H1 (cell line): ENCODE measurements around the gene PEPD. TPM values are rescaled to one million over a fixed set of nuclear protein-coding genes. Genes with fewer than 3 reads are reported as not detected.
A peak's percentile ranks its signal among the peaks of the same experiment; 100 is the strongest.

Experiments used
- CTCF ChIA-PET: fragments of 300-600 bp; sonication (Branson Sonifier 250); formaldehyde crosslinking; loops from one replicate; lab custom pipeline; 2021; ENCODE audit not compliant: partially characterized antibody; lab: Charles Lee
- POLR2A ChIA-PET: fragments of 300-600 bp; sonication (Branson Sonifier 250); formaldehyde crosslinking; loops from one replicate; lab custom pipeline; 2021; ENCODE audit warnings: inconsistent platforms; ENCODE audit not compliant: partially characterized antibody; lab: Charles Lee
- DNase-seq, 2 experiments: peaks; one replicate each; pipeline versions ENCODE4 v3.0.0 to v3.0.0-alpha.2; 2010 to 2022; ENCODE audit warnings: low spot score in 2 of 2, low read depth in 1 of 2, mixed read lengths in 1 of 2
- FAIRE-seq: peaks from 2 replicates; lab custom pipeline; 2011; peaks lifted over from hg19 to GRCh38; lab: Jason Lieb, UNC
- H2AFZ ChIP-seq: 2 replicates; pipeline ENCODE4 v1.8.1; 2012; ENCODE audit warnings: low read length, inconsistent platforms
- H2AK5ac ChIP-seq: 2 replicates; pipeline ENCODE4 v1.6.1; 2013; ENCODE audit warnings: low read depth, low read length
- H2BK120ac ChIP-seq: replicated peaks from 2 replicates; pipeline ENCODE3; 2013; ENCODE audit warnings: low read depth, low read length, inconsistent platforms
- H2BK12ac ChIP-seq: 2 replicates; pipeline ENCODE4 v1.6.1; 2013; ENCODE audit warnings: low read depth, low read length
- H2BK15ac ChIP-seq: 2 replicates; pipeline ENCODE4 v1.6.1; 2013; ENCODE audit warnings: low read length
- H2BK20ac ChIP-seq: 2 replicates; pipeline ENCODE4 v1.6.1; 2013; ENCODE audit warnings: low read length
- H2BK5ac ChIP-seq: 2 replicates; pipeline ENCODE4 v1.6.1; 2013; ENCODE audit warnings: low read depth, low read length
- H3K14ac ChIP-seq: 2 replicates; pipeline ENCODE4 v1.6.1; 2013; ENCODE audit warnings: inconsistent platforms; ENCODE audit not compliant: insufficient read length
- H3K18ac ChIP-seq: 2 replicates; pipeline ENCODE4 v1.6.1; 2013; ENCODE audit warnings: low read length; ENCODE audit errors: extremely low read depth
- H3K23ac ChIP-seq: 2 replicates; pipeline ENCODE4 v1.6.1; 2013; ENCODE audit warnings: inconsistent platforms; ENCODE audit not compliant: insufficient read length
- H3K23me2 ChIP-seq: 2 replicates; pipeline ENCODE4 v1.6.1; 2013; ENCODE audit warnings: low read depth, low read length
- H3K27ac ChIP-seq: 2 replicates; pipeline ENCODE4 v1.6.1; 2011; ENCODE audit warnings: low read depth, low read length, inconsistent platforms
- H3K27me3 ChIP-seq, 4 experiments: replicated peaks in 1 of 4; 1 replicate in 1 of 4; 2 replicates in 3 of 4; pipeline versions ENCODE4 v1.6.1 to v1.8.1; 2011 to 2013; ENCODE audit warnings: low read length in 3 of 4, mild to moderate bottlenecking in 3 of 4, inconsistent platforms in 2 of 4, mixed read lengths in 2 of 4, moderate library complexity in 1 of 4; ENCODE audit not compliant: control insufficient read depth in 3 of 4, insufficient read depth in 3 of 4; ENCODE audit errors: extremely low read depth in 1 of 4
- H3K36me3 ChIP-seq, 4 experiments: 2 replicates each; pipeline versions ENCODE4 v1.6.1 to v1.8.1; 2011 to 2013; ENCODE audit warnings: mild to moderate bottlenecking in 4 of 4, low read length in 3 of 4, moderate library complexity in 2 of 4, control low read depth in 1 of 4, inconsistent platforms in 1 of 4; ENCODE audit not compliant: insufficient read depth in 4 of 4, control insufficient read depth in 2 of 4
- H3K4ac ChIP-seq: replicated peaks from 2 replicates; pipeline ENCODE3; 2013; ENCODE audit warnings: low read length, low read depth, mixed read lengths, inconsistent platforms; ENCODE audit not compliant: insufficient read length
- H3K4me1 ChIP-seq, 4 experiments: replicated peaks in 1 of 4; 1 replicate in 1 of 4; 2 replicates in 3 of 4; pipeline versions ENCODE4 v1.6.1 to v1.8.1; 2011 to 2013; ENCODE audit warnings: low read length in 3 of 4, inconsistent platforms in 2 of 4, mixed read lengths in 1 of 4; ENCODE audit not compliant: insufficient read depth in 4 of 4, control insufficient read depth in 3 of 4
- H3K4me2 ChIP-seq, 2 experiments: 2 replicates each; pipeline versions ENCODE4 v1.6.1 to v1.8.1; 2011 to 2013; ENCODE audit warnings: low read depth in 2 of 2, low read length in 2 of 2, control low read depth in 1 of 2, inconsistent platforms in 1 of 2, mild to moderate bottlenecking in 1 of 2; ENCODE audit not compliant: insufficient read depth in 1 of 2
- H3K4me3 ChIP-seq, 4 experiments: fragments of 200-600, 300-600 bp in 1 of 4; sonication (generic), shearing (Covaris generic), sonication (Bioruptor Twin) in 1 of 4; 2 replicates each; pipeline versions ENCODE4 v1.5.1 to v1.8.1; 2011 to 2016; ENCODE audit warnings: low read length in 4 of 4, low read depth in 3 of 4, control low read depth in 2 of 4, inconsistent platforms in 2 of 4, mild to moderate bottlenecking in 2 of 4, mixed read lengths in 1 of 4, moderate library complexity in 1 of 4; ENCODE audit not compliant: insufficient read depth in 2 of 4; ENCODE audit errors: extremely low read depth in 1 of 4
- H3K56ac ChIP-seq: replicated peaks from 2 replicates; pipeline ENCODE3; 2013; ENCODE audit warnings: low read depth, mild to moderate bottlenecking, mixed read lengths, low read length, inconsistent platforms; ENCODE audit not compliant: insufficient read length
- H3K79me1 ChIP-seq: 2 replicates; pipeline ENCODE4 v1.6.1; 2013; ENCODE audit warnings: low read depth, low read length, control low read depth
- H3K79me2 ChIP-seq, 2 experiments: 2 replicates each; pipeline versions ENCODE4 v1.6.1 to v1.8.1; 2012 to 2013; ENCODE audit warnings: low read length in 2 of 2, mild to moderate bottlenecking in 2 of 2, inconsistent platforms in 1 of 2; ENCODE audit not compliant: insufficient read depth in 2 of 2, control insufficient read depth in 1 of 2
- H3K9ac ChIP-seq, 4 experiments: replicated peaks in 1 of 4; 1 replicate in 1 of 4; 2 replicates in 3 of 4; pipeline versions ENCODE4 v1.6.1 to v1.8.1; 2011 to 2013; ENCODE audit warnings: low read depth in 3 of 4, low read length in 3 of 4, control low read depth in 2 of 4, mild to moderate bottlenecking in 2 of 4, moderate library complexity in 2 of 4, inconsistent platforms in 1 of 4; ENCODE audit errors: extremely low read depth in 1 of 4
- H3K9me3 ChIP-seq, 2 experiments: 2 replicates each; pipeline versions ENCODE4 v1.6.1 to v1.8.1; 2012 to 2013; ENCODE audit warnings: mild to moderate bottlenecking in 2 of 2, moderate library complexity in 2 of 2, control low read depth in 1 of 2, inconsistent platforms in 1 of 2, low read depth in 1 of 2, low read length in 1 of 2, mixed read lengths in 1 of 2; ENCODE audit not compliant: insufficient read depth in 2 of 2
- H4K20me1 ChIP-seq, 2 experiments: replicated peaks in 1 of 2; 2 replicates each; pipeline versions ENCODE3 to v1.8.1; 2011 to 2013; ENCODE audit warnings: inconsistent platforms in 2 of 2, low read length in 2 of 2, mild to moderate bottlenecking in 1 of 2; ENCODE audit not compliant: insufficient read depth in 2 of 2, control insufficient read depth in 1 of 2
- H4K5ac ChIP-seq: 2 replicates; pipeline ENCODE4 v1.6.1; 2013; ENCODE audit warnings: low read length, low read depth, mixed read lengths, inconsistent platforms; ENCODE audit not compliant: insufficient read length
- H4K8ac ChIP-seq: 2 replicates; pipeline ENCODE4 v1.8.0; 2013; ENCODE audit warnings: mild to moderate bottlenecking, moderate library complexity, low read length, inconsistent platforms; ENCODE audit not compliant: insufficient read depth; ENCODE audit errors: extremely low read depth
- H4K91ac ChIP-seq: replicated peaks from 2 replicates; pipeline ENCODE3; 2013; ENCODE audit warnings: low read length, mixed read lengths, inconsistent platforms; ENCODE audit not compliant: insufficient read length
- CBX8 ChIP-seq: fragments of 300-800, 300-1000 bp; sonication (generic); IDR thresholded peaks from 2 replicates; pipeline ENCODE4 v1.7.1; 2016; ENCODE audit warnings: low read depth, low read length, borderline replicate concordance
- EZH2 ChIP-seq: fragments of 200-600 bp; sonication (generic); IDR thresholded peaks from 2 replicates; pipeline ENCODE4 v1.7.1; 2012; ENCODE audit warnings: low read depth, mild to moderate bottlenecking, moderate library complexity, low read length, inconsistent platforms; ENCODE audit not compliant: severe bottlenecking
- POLR2AphosphoS5 ChIP-seq: IDR thresholded peaks from 2 replicates; pipeline ENCODE4 v1.6.1; 2011; ENCODE audit warnings: low read depth, low read length
- SIN3A ChIP-seq, 2 experiments: IDR thresholded peaks in 1 of 2; conservative IDR thresholded peaks in 1 of 2; 2 replicates each; pipeline ENCODE4 v1.6.1; 2011 to 2012; ENCODE audit warnings: low read length in 2 of 2, improper control_type of control experiment in 1 of 2, low read depth in 1 of 2, mild to moderate bottlenecking in 1 of 2
- YY1 ChIP-seq: IDR thresholded peaks from 2 replicates; pipeline ENCODE4 v1.6.1; 2011; ENCODE audit warnings: low read depth, mild to moderate bottlenecking, low read length
- WGBS, 2 experiments: shearing (Covaris generic) in 1 of 2; methylation state at CpG; one replicate each; pipeline versions ENCODE4 v1.1.6 to v1.1.7; 2013 to 2015; ENCODE audit warnings: low lambda C conversion rate in 2 of 2, mixed read lengths in 2 of 2, inconsistent platforms in 1 of 2, low coverage in 1 of 2, missing lambda C conversion rate in 1 of 2; ENCODE audit not compliant: insufficient replicate concordance in 2 of 2, insufficient coverage in 1 of 2, insufficient read length in 1 of 2; ENCODE audit errors: extremely low coverage in 1 of 2, missing lambda C conversion rate in 1 of 2; 5-methylcytosine and 5-hydroxymethylcytosine counted together
- polyA plus RNA-seq, 7 experiments: library from polyadenylated mRNA; depleted of rRNA in 3 of 7; stranded (reverse) in 5 of 7; unstranded in 2 of 7; fragments of >200 nt in 5 of 7; fragments of 200-250 nt in 2 of 7; gene quantifications; 1 replicate in 5 of 7; 2 replicates in 1 of 7; 4 replicates in 1 of 7; pipeline versions ENCODE4 v1.2.1 to v1.2.3, GENCODE V29; 2011 to 2013; ENCODE audit warnings: missing spikeins in 2 of 7, mixed read lengths in 2 of 7
- total RNA-seq: library from RNA; stranded (reverse); fragmentation: NEBNext Ultra II Directional; extraction: Animal tissue kit (Norgen Biotek cat#: 25700); gene quantifications from 2 replicates; pipeline ENCODE4 v1.2.1, GENCODE V29; 2021
- TF ChIP-seq, protein P1 (sequence below), 3 experiments: IDR thresholded peaks; 1 replicate in 2 of 3; 2 replicates in 1 of 3; pipeline versions ENCODE4 v1.5.1 to v1.6.1; 2011; ENCODE audit warnings: low read length in 3 of 3, mild to moderate bottlenecking in 3 of 3, inconsistent platforms in 2 of 3, low read depth in 1 of 3, moderate library complexity in 1 of 3; ENCODE audit not compliant: insufficient read depth in 1 of 3; ENCODE audit errors: control extremely low read depth in 1 of 3

Gene PEPD
- total and polyA plus RNA-seq, 2 of the 8 experiments (the other 6 are each of a cell fraction or from before 2014, with no cell fraction given) = 84.1 to 178 TPM

DNA sequence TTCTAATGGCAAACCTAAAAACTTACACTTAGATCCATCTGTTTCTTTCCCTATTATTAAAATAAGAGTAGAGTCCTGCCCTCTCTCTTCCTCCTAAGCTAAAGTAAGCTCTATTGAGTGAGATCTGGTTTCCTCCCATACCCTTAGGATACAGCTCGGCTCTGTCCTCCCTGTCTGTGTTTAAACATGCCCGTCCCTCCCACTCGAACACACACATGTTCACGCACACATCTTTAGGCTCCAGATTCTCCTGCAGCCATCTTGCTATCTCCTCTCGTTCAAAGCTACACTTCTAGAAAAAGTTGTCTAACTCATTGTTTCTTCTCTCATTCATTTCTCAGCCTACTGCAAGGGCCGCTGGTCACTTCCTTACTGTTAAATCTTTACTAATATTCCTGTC, 163.2 kb downstream of the PEPD start:
- Histone ChIP-seq H2AK5ac (no peak overlapping the region), H3K79me1 (no peaks in the 10 kb centered on the region), H3K27me3 (no peaks in the 10 kb centered on the region; a peak in 1 of 7 replicates), H3K23ac (no peak overlapping the region), H2BK12ac (no peak overlapping the region), H3K36me3 (no peaks in the 10 kb centered on the region), H3K79me2 (no peaks in the 10 kb centered on the region), H3K9me3 (no peaks in the 10 kb centered on the region), H4K20me1 (no peaks in the 10 kb centered on the region), H4K91ac (no peak overlapping the region), H4K5ac (no peak overlapping the region), H2AFZ (peak overlapping the region; percentile 45), H4K8ac (no peak overlapping the region), H3K4me3 (no peak overlapping the region), H3K9ac (no peak overlapping the region), H3K4ac (no peak overlapping the region), H3K56ac (no peak overlapping the region), H3K14ac (no peak overlapping the region), H2BK20ac (no peak overlapping the region), H2BK120ac (no peak overlapping the region), H3K23me2 (no peaks in the 10 kb centered on the region), H2BK5ac (no peak overlapping the region), H3K4me1 (no peaks in the 10 kb centered on the region), H3K27ac (no peak overlapping the region), H3K18ac (no peak overlapping the region), H3K4me2 (no peak overlapping the region), H2BK15ac (no peak overlapping the region)
- no peak for DNase-seq
- ChIA-PET CTCF (interaction anchor here (0.7 to 1.4 kb wide), 5 partner anchors 10 to 123 kb away, joined by 3 to 5 read pairs (median 4); partner anchors contain the start of gene CEBPG), POLR2A (interaction anchor here (0.5 to 6.8 kb wide), 3 partner anchors 15 to 1076 kb away, joined by 3 to 44 read pairs (median 4); partner anchors contain the start of gene CEBPG)
- TF ChIP-seq SIN3A (conservative IDR thresholded peaks at IDR 0.05 in 1 of 2, IDR thresholded peaks at IDR 0.05 in 1 of 2; ENCODE audit: low read depth in 1 of 2, low read length in 2 of 2) (no peak), EZH2 (no peak), CBX8 (no peak), POLR2AphosphoS5 (no peak), YY1 (no peak)
- TF ChIP-seq, protein P1, sequence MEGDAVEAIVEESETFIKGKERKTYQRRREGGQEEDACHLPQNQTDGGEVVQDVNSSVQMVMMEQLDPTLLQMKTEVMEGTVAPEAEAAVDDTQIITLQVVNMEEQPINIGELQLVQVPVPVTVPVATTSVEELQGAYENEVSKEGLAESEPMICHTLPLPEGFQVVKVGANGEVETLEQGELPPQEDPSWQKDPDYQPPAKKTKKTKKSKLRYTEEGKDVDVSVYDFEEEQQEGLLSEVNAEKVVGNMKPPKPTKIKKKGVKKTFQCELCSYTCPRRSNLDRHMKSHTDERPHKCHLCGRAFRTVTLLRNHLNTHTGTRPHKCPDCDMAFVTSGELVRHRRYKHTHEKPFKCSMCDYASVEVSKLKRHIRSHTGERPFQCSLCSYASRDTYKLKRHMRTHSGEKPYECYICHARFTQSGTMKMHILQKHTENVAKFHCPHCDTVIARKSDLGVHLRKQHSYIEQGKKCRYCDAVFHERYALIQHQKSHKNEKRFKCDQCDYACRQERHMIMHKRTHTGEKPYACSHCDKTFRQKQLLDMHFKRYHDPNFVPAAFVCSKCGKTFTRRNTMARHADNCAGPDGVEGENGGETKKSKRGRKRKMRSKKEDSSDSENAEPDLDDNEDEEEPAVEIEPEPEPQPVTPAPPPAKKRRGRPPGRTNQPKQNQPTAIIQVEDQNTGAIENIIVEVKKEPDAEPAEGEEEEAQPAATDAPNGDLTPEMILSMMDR (IDR thresholded peaks at IDR 0.05; ENCODE audit: control extremely low read depth in 1 of 3, insufficient read depth in 1 of 3, low read depth in 1 of 3, low read length in 3 of 3) = no peak
- FAIRE-seq = no peak
- WGBS, 2 experiments = 83% methylated on average over 6 of the region's 6 CpGs; no CpG with 5 or more reads in 1 of the 2 experiments
